MM.1S (cell line): Measurements from ENCODE around the gene RGS6.

Source experiments
- DNase-seq: peaks from one replicate; pipeline ENCODE4 v3.0.0-alpha.2; 2015
- H2AFZ ChIP-seq: fragments of 300-600 bp; sonication (generic); 2 replicates; pipeline ENCODE4 v1.6.0; 2016; ENCODE audit warnings: antibody characterized with exemption, low read length
- H3F3A ChIP-seq: fragments of 300-600 bp; sonication (generic); 2 replicates; pipeline ENCODE4 v1.6.1; 2016; ENCODE audit warnings: mild to moderate bottlenecking, antibody characterized with exemption, low read length, moderate library complexity, mixed read lengths; ENCODE audit not compliant: insufficient read depth
- H3K27ac ChIP-seq: fragments of 300-600 bp; sonication (generic); 2 replicates; pipeline ENCODE4 v1.5.1; 2016; ENCODE audit warnings: mild to moderate bottlenecking, low read length
- H3K27me3 ChIP-seq: fragments of 300-600 bp; sonication (generic); replicated peaks from 2 replicates; pipeline ENCODE4 v1.6.0; 2016; ENCODE audit warnings: low read length; ENCODE audit not compliant: insufficient read depth
- H3K36me3 ChIP-seq: fragments of 300-600 bp; sonication (generic); replicated peaks from 2 replicates; pipeline ENCODE4 v1.6.1; 2016; ENCODE audit warnings: mild to moderate bottlenecking, low read length, mixed read lengths; ENCODE audit not compliant: insufficient read depth
- H3K4me1 ChIP-seq: fragments of 300-600 bp; sonication (generic); 2 replicates; pipeline ENCODE4 v1.6.1; 2016; ENCODE audit warnings: low read length, mixed read lengths
- H3K4me2 ChIP-seq: fragments of 300-600 bp; sonication (generic); 2 replicates; pipeline ENCODE4 v1.6.0; 2016; ENCODE audit warnings: low read depth, low read length
- H3K4me3 ChIP-seq: fragments of 300-600 bp; sonication (generic); 2 replicates; pipeline ENCODE4 v1.5.1; 2016; ENCODE audit warnings: low read length, mixed read lengths
- H3K79me2 ChIP-seq: fragments of 300-600 bp; sonication (generic); 2 replicates; pipeline ENCODE4 v1.6.1; 2016; ENCODE audit warnings: mixed run types, low read length, mixed read lengths
- H3K9ac ChIP-seq: fragments of 300-600 bp; sonication (generic); 2 replicates; pipeline ENCODE4 v1.6.1; 2016; ENCODE audit warnings: low read length, mixed read lengths
- H3K9me2 ChIP-seq: fragments of 300-600 bp; sonication (generic); replicated peaks from 2 replicates; pipeline ENCODE4 v1.6.1; 2016; ENCODE audit warnings: mild to moderate bottlenecking, low read length, mixed read lengths; ENCODE audit not compliant: insufficient read depth
- H3K9me3 ChIP-seq: fragments of 300-600 bp; sonication (generic); replicated peaks from 2 replicates; pipeline ENCODE4 v1.6.1; 2016; ENCODE audit warnings: mild to moderate bottlenecking, low read length, mixed read lengths; ENCODE audit not compliant: insufficient read depth
- H4K20me1 ChIP-seq: fragments of 300-600 bp; sonication (generic); 2 replicates; pipeline ENCODE4 v1.6.1; 2016; ENCODE audit warnings: mild to moderate bottlenecking, low read length, moderate library complexity, mixed read lengths; ENCODE audit not compliant: insufficient read depth
- CTCF ChIP-seq: fragments of 300-600 bp; sonication (generic); IDR thresholded peaks from 2 replicates; pipeline ENCODE4 v1.5.1; 2016; ENCODE audit warnings: antibody characterized with exemption, low read length, mixed read lengths
- EZH2 ChIP-seq: fragments of 300-600 bp; sonication (generic); optimal IDR thresholded peaks from 2 replicates; pipeline ENCODE3; 2017; ENCODE audit warnings: low read depth, mild to moderate bottlenecking, antibody characterized with exemption, low read length, mixed read lengths
- EZH2phosphoT487 ChIP-seq: fragments of 300-600 bp; sonication (generic); IDR thresholded peaks from 2 replicates; pipeline ENCODE4 v1.6.1; 2018; ENCODE audit warnings: antibody characterized with exemption, low read length

RGS6 gene

GRCh38 chr14:72063761-72064282, 131.6 kb downstream of the RGS6 start:
- H3K4me1 ChIP-seq: no peaks in the 10 kb centered on the region
- H3K27ac ChIP-seq: no peak overlapping the region
- no peaks in the 10 kb centered on the region for H3K36me3 ChIP-seq
- no peaks in the 10 kb centered on the region for H3K9me2 ChIP-seq
- TF ChIP-seq CTCF: no peak
- no peak for TF ChIP-seq EZH2
- no peak for TF ChIP-seq EZH2phosphoT487
- no peaks in the 10 kb centered on the region for H3K27me3 ChIP-seq
- H3K4me2 ChIP-seq: no peak overlapping the region
- H4K20me1 ChIP-seq: no peaks in the 10 kb centered on the region
- H3K9me3 ChIP-seq: no peaks in the 10 kb centered on the region
- no peak overlapping the region for H3K9ac ChIP-seq
- no peaks in the 10 kb centered on the region for H3K79me2 ChIP-seq
- H3F3A ChIP-seq: no peaks in the 10 kb centered on the region
- H3K4me3 ChIP-seq: no peak overlapping the region
- no peak for DNase-seq
- H2AFZ ChIP-seq: no peak overlapping the region

DNA sequence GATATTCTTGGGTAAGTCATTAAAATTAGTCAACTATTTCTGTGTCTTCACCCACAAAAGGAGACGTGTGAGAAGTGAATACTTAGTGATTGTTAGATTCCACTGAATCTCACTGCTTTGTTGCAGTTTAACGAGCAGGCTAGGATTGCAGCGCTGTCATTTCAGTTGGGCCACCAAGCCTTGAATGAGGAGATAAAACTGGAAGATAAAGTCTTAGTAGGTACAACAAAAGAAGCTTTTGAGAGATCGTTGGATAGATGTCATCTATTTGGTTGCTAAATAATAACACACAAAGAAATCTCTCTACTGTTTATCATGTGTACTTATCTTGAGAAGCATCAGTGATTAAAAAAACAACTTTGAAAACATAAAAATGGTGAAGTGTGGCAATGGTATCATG, 132.3 kb downstream of the RGS6 start:
- TF ChIP-seq EZH2: no peak
- no peak for TF ChIP-seq EZH2phosphoT487
- TF ChIP-seq CTCF: no peak
- no peak for DNase-seq
- Histone ChIP-seq H3K4me1 (no peaks in the 10 kb centered on the region), H3K4me3 (no peak overlapping the region), H3K9ac (no peak overlapping the region), H3K4me2 (no peak overlapping the region), H3K36me3 (no peaks in the 10 kb centered on the region), H4K20me1 (no peaks in the 10 kb centered on the region), H3K9me3 (no peaks in the 10 kb centered on the region), H3K27ac (no peak overlapping the region), H3K9me2 (no peaks in the 10 kb centered on the region), H3K27me3 (no peaks in the 10 kb centered on the region), H3K79me2 (no peaks in the 10 kb centered on the region), H3F3A (no peaks in the 10 kb centered on the region), H2AFZ (no peak overlapping the region)

DNA sequence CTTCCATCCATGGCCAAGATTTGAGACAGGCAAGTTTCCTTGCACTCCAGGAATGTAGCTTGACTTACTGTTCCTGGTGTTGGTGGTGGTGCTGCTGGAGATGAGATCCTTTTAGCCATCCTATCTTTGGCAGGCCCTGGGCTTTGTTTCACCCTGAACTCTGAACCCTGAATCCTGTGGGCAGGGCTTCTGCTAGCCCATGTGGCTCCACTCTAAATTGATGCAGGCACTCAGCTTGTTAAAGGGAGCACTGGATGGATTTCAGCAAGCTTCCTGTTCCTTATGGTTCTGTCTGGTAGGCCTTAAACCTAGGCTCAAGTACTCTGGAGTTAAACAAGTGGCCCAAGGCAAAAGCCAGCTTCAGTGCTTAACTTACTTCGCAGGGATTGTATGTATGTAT, 138.2 kb downstream of the RGS6 start:
- no peak overlapping the region for H3K4me3 ChIP-seq
- DNase-seq: no peak
- no peaks in the 10 kb centered on the region for H3K79me2 ChIP-seq
- no peak overlapping the region for H2AFZ ChIP-seq
- no peaks in the 10 kb centered on the region for H3K9me3 ChIP-seq
- H3K9ac ChIP-seq: no peak overlapping the region
- no peaks in the 10 kb centered on the region for H3F3A ChIP-seq
- H3K27me3 ChIP-seq: no peaks in the 10 kb centered on the region
- no peaks in the 10 kb centered on the region for H3K9me2 ChIP-seq
- no peaks in the 10 kb centered on the region for H3K36me3 ChIP-seq
- no peaks in the 10 kb centered on the region for H3K4me1 ChIP-seq
- H4K20me1 ChIP-seq: no peaks in the 10 kb centered on the region
- H3K27ac ChIP-seq: no peak overlapping the region
- no peak for TF ChIP-seq EZH2
- TF ChIP-seq EZH2phosphoT487: no peak
- no peak for TF ChIP-seq CTCF
- no peak overlapping the region for H3K4me2 ChIP-seq
